RWPE2 (cell line): ENCODE measurements around the gene ZBTB45.
"Not testable (repeated sequence)": the region's sequence is repeated elsewhere in the genome, so short reads cannot be mapped to it uniquely, and the experiment has no call there.

Experiments
- ATAC-seq: fragments of 200-7000 bp; cut with Tn5 transposase; 3 replicates; pipeline ENCODE4 v1.9.1; 2021; ENCODE audit warnings: low read depth
- DNase-seq: peaks from one replicate; pipeline ENCODE4 v3.0.0-alpha.2; 2020; ENCODE audit warnings: low spot score
- H3K27ac ChIP-seq: fragments of 450-650 bp; 2 replicates; pipeline ENCODE4 v1.5.1; 2017; ENCODE audit warnings: mild to moderate bottlenecking; ENCODE audit not compliant: poor library complexity, severe bottlenecking
- H3K27me3 ChIP-seq: fragments of 250-450 bp; sonication (Bioruptor Pico); 2 replicates; pipeline ENCODE4 v1.5.1; 2021; ENCODE audit warnings: mild to moderate bottlenecking, moderate library complexity; ENCODE audit not compliant: insufficient read depth, poor library complexity, severe bottlenecking
- H3K36me3 ChIP-seq: fragments of 250-450 bp; sonication (Bioruptor Pico); 2 replicates; pipeline ENCODE4 v1.5.1; 2020; ENCODE audit warnings: low read depth, mild to moderate bottlenecking, moderate library complexity
- H3K4me1 ChIP-seq: fragments of 250-450 bp; sonication (Bioruptor Pico); 2 replicates; pipeline ENCODE4 v1.5.1; 2021; ENCODE audit warnings: mild to moderate bottlenecking, moderate library complexity; ENCODE audit not compliant: insufficient read depth, poor library complexity, severe bottlenecking
- H3K4me3 ChIP-seq: fragments of 250-450 bp; sonication (Bioruptor Pico); 2 replicates; pipeline ENCODE4 v1.5.1; 2021; ENCODE audit warnings: mild to moderate bottlenecking, moderate library complexity; ENCODE audit not compliant: severe bottlenecking
- H3K9me3 ChIP-seq: fragments of 250-450 bp; sonication (Bioruptor Pico); 2 replicates; pipeline ENCODE4 v1.5.1; 2021; ENCODE audit warnings: mild to moderate bottlenecking, moderate library complexity; ENCODE audit not compliant: severe bottlenecking
- TF ChIP-seq, protein P1 (sequence below): fragments of 450-650 bp; IDR thresholded peaks from one replicate; pipeline ENCODE4 v1.5.1; 2017; ENCODE audit warnings: mild to moderate bottlenecking, moderate library complexity; ENCODE audit not compliant: poor library complexity, severe bottlenecking

The ZBTB45 gene

GRCh38 chr19:58492265-58492664, 27.3 kb downstream of the ZBTB45 start:
- no peak for DNase-seq
- Histone ChIP-seq H3K27me3 (no peaks in the 10 kb centered on the region), H3K9me3 (no peaks in the 10 kb centered on the region), H3K27ac (no peak overlapping the region), H3K4me1 (no peaks in the 10 kb centered on the region), H3K36me3 (no peaks in the 10 kb centered on the region), H3K4me3 (no peak overlapping the region)
- ATAC-seq, result no peak
- TF ChIP-seq, protein P1, sequence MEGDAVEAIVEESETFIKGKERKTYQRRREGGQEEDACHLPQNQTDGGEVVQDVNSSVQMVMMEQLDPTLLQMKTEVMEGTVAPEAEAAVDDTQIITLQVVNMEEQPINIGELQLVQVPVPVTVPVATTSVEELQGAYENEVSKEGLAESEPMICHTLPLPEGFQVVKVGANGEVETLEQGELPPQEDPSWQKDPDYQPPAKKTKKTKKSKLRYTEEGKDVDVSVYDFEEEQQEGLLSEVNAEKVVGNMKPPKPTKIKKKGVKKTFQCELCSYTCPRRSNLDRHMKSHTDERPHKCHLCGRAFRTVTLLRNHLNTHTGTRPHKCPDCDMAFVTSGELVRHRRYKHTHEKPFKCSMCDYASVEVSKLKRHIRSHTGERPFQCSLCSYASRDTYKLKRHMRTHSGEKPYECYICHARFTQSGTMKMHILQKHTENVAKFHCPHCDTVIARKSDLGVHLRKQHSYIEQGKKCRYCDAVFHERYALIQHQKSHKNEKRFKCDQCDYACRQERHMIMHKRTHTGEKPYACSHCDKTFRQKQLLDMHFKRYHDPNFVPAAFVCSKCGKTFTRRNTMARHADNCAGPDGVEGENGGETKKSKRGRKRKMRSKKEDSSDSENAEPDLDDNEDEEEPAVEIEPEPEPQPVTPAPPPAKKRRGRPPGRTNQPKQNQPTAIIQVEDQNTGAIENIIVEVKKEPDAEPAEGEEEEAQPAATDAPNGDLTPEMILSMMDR, result no peak

- no peaks in the 10 kb centered on the region for H3K4me1 ChIP-seq
- DNase-seq (no peak), ATAC-seq (no peak)
- H3K36me3 ChIP-seq, result no peaks in the 10 kb centered on the region
- H3K27me3 ChIP-seq, result no peaks in the 10 kb centered on the region
- no peak overlapping the region for H3K4me3 ChIP-seq
- no peak overlapping the region for H3K27ac ChIP-seq
- TF ChIP-seq, protein P1, result no peak
- no peaks in the 10 kb centered on the region for H3K9me3 ChIP-seq
Observed at GRCh38 chr19:58491393-58491792, 28.2 kb downstream of the ZBTB45 start.

- H3K9me3 ChIP-seq, DNase-seq, H3K4me1 ChIP-seq, ATAC-seq, H3K36me3 ChIP-seq, H3K27ac ChIP-seq, H3K4me3 ChIP-seq, H3K27me3 ChIP-seq: not testable (repeated sequence)
Observed at GRCh38 chr19:58484349-58484748, 35.3 kb downstream of the ZBTB45 start.

GRCh38 chr19:58483776-58484175, 35.8 kb downstream of the ZBTB45 start:
- TF ChIP-seq, protein P1, result no peak
- Histone ChIP-seq H3K36me3 (no peaks in the 10 kb centered on the region), H3K4me3 (no peak overlapping the region), H3K4me1 (no peaks in the 10 kb centered on the region), H3K27me3 (no peaks in the 10 kb centered on the region), H3K9me3 (no peaks in the 10 kb centered on the region), H3K27ac (no peak overlapping the region)
- DNase-seq, result no peak
- no peak for ATAC-seq

DNA sequence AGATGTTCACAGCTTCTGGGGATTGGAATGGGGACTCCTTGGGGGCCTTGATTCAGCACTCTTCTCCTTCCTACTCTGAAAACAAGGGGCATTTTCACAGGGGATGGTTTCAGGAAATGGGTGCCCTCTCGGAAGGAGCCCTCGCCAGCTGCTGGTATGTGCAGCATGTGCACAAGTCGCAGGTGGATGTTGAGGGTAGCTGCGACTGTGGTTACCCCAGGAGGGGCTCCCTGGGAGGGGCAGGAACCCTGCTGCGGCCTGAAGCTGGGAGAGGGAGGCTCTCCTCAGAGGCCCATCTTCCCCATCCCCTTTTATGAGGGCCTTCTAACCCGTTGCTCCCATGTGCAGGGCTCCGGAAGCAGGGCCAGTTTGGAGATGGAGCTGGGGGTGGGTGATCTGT, 37.2 kb downstream of the ZBTB45 start:
- no peaks in the 10 kb centered on the region for H3K27me3 ChIP-seq
- no peak overlapping the region for H3K27ac ChIP-seq
- H3K9me3 ChIP-seq, result no peaks in the 10 kb centered on the region

More for the DNA sequence above, 37.2 kb downstream of the ZBTB45 start:
- H3K4me3 ChIP-seq, result no peak overlapping the region
- no peaks in the 10 kb centered on the region for H3K4me1 ChIP-seq
- no peak for ATAC-seq
- TF ChIP-seq, protein P1, result no peak
- H3K36me3 ChIP-seq, result no peaks in the 10 kb centered on the region
- no peak for DNase-seq
